Upper lobe of right lung (tissue), 1 donor: ENCODE results near the gene FUT3. TPM values are rescaled to one million over a fixed set of nuclear protein-coding genes. Genes with fewer than 3 reads are reported as not detected.

Experiments used
- ATAC-seq: fragments of 200-7000 bp; cut with Tn5 transposase; one replicate; pipeline ENCODE4 v1.9.1; 2020; ENCODE audit warnings: mild to moderate bottlenecking, moderate library complexity
- DNase-seq: peaks from one replicate; pipeline ENCODE4 v3.0.0-alpha.2; 2020
- H3K27ac ChIP-seq: fragments of 200-600 bp; one replicate; pipeline ENCODE4 v1.8.0; 2022
- H3K27me3 ChIP-seq: fragments of 200-600 bp; one replicate; pipeline ENCODE4 v1.8.0; 2022; ENCODE audit warnings: mild to moderate bottlenecking
- H3K36me3 ChIP-seq: fragments of 200-600 bp; one replicate; pipeline ENCODE4 v1.8.0; 2022
- H3K4me1 ChIP-seq: fragments of 200-600 bp; one replicate; pipeline ENCODE4 v1.8.0; 2022
- H3K4me3 ChIP-seq: fragments of 200-600 bp; one replicate; pipeline ENCODE4 v1.8.0; 2022; ENCODE audit warnings: mild to moderate bottlenecking
- H3K9me3 ChIP-seq: fragments of 200-600 bp; one replicate; pipeline ENCODE4 v1.8.0; 2022
- CTCF ChIP-seq: fragments of 200-600 bp; IDR thresholded peaks from one replicate; pipeline ENCODE4 v1.8.0; 2022; ENCODE audit warnings: antibody characterized with exemption
- intact Hi-C: fragments of 100-400 bp; cut with DNase I; formaldehyde crosslinking; loops from one replicate; pipeline ENCODE4 v1.11.0; 2022
- total RNA-seq: library from RNA; stranded (reverse); fragmentation: NEBNext Ultra II Directional; extraction: Animal tissue kit (Norgen Biotek cat#: 25700); gene quantifications from one replicate; pipeline ENCODE4 v1.2.1, GENCODE V29; 2021
- donor health status: DM: no; HTN: yes; CAD: no; lungs with severe emphysema.

FUT3 gene
- total RNA-seq, 1 donor from 2014 or later: 17.3 TPM

- H3K9me3 ChIP-seq: no peaks in the 10 kb centered on the region
- peaks cover 15% of the 10 kb centered on the region for H3K4me1 ChIP-seq
- no peak for TF ChIP-seq CTCF
- H3K4me3 ChIP-seq: no peak overlapping the region
- peaks cover 35% of the 10 kb centered on the region for H3K27me3 ChIP-seq
- no peak for ATAC-seq
- DNase-seq: no peak
- H3K36me3 ChIP-seq: no peaks in the 10 kb centered on the region
- no peak overlapping the region for H3K27ac ChIP-seq
- intact Hi-C loops: no loop called here
Observed at GRCh38 chr19:5800361-5801270, 50.6 kb downstream of the FUT3 start.

GRCh38 chr19:5799247-5800241 is 51.7 kb downstream of the FUT3 start:
- DNase-seq: no peak
- TF ChIP-seq CTCF: no peak
- Histone ChIP-seq H3K27me3 (peaks cover 35% of the 10 kb centered on the region), H3K9me3 (no peaks in the 10 kb centered on the region), H3K4me1 (peaks cover 10% of the 10 kb centered on the region), H3K36me3 (no peaks in the 10 kb centered on the region), H3K27ac (no peak overlapping the region), H3K4me3 (no peak overlapping the region)
- intact Hi-C loops: no loop called here
- no peak for ATAC-seq

GRCh38 chr19:5798244-5798643 is 53.0 kb downstream of the FUT3 start:
- H3K9me3 ChIP-seq: no peaks in the 10 kb centered on the region
- TF ChIP-seq CTCF: no peak
- H3K4me3 ChIP-seq: no peak overlapping the region
- H3K4me1 ChIP-seq: no peaks in the 10 kb centered on the region
- peaks cover 26% of the 10 kb centered on the region for H3K27me3 ChIP-seq
- H3K27ac ChIP-seq: no peak overlapping the region
- H3K36me3 ChIP-seq: no peaks in the 10 kb centered on the region
- DNase-seq (no peak), ATAC-seq (no peak)
- intact Hi-C loops: no loop called here

- Histone ChIP-seq H3K27ac (no peak overlapping the region), H3K9me3 (no peaks in the 10 kb centered on the region), H3K4me3 (no peak overlapping the region), H3K36me3 (no peaks in the 10 kb centered on the region), H3K27me3 (peaks cover 10% of the 10 kb centered on the region), H3K4me1 (no peaks in the 10 kb centered on the region)
- ATAC-seq (no peak), DNase-seq (no peak)
- TF ChIP-seq CTCF: no peak
- intact Hi-C loops: no loop called here
Observed at GRCh38 chr19:5795382-5795919, 55.8 kb downstream of the FUT3 start.

- Histone ChIP-seq H3K27me3 (no peaks in the 10 kb centered on the region), H3K4me3 (no peak overlapping the region), H3K27ac (no peak overlapping the region), H3K4me1 (peaks cover 6% of the 10 kb centered on the region), H3K9me3 (no peaks in the 10 kb centered on the region), H3K36me3 (peaks cover 19% of the 10 kb centered on the region)
- no peak for TF ChIP-seq CTCF
- ATAC-seq (no peak), DNase-seq (no peak)
- intact Hi-C loops: no loop called here
Observed at GRCh38 chr19:5793188-5793587, 58.1 kb downstream of the FUT3 start.

Other genes starting within 250 kb of the FUT3 start
- gene SAFB2, start 228.7 kb downstream of the FUT3 start, total RNA-seq: 74.2 TPM
- gene SAFB, start 228.4 kb downstream of the FUT3 start, total RNA-seq: 71.9 TPM
- gene MICOS13, start 170.9 kb downstream of the FUT3 start, total RNA-seq: 48.3 TPM
- gene HSD11B1L, start 170.4 kb downstream of the FUT3 start, total RNA-seq: 6.6 TPM
- gene RPL36, start 161.2 kb downstream of the FUT3 start, total RNA-seq: 564 TPM
- gene LONP1, start 131.3 kb downstream of the FUT3 start, total RNA-seq: 79.1 TPM
- not detected for gene CATSPERD, start 130.8 kb downstream of the FUT3 start, total RNA-seq
- gene PRR22, start 66.7 kb downstream of the FUT3 start, total RNA-seq: 2.0 TPM
- 26.8 TPM for gene DUS3L, start 60.3 kb downstream of the FUT3 start, total RNA-seq
- 2.1 TPM for gene NRTN, start 46.4 kb downstream of the FUT3 start, total RNA-seq
- 2.7 TPM for gene FUT6, start 11.7 kb downstream of the FUT3 start, total RNA-seq
- not detected for gene FUT5, start 19.1 kb upstream of the FUT3 start, total RNA-seq
- 134 TPM for gene NDUFA11, start 52.3 kb upstream of the FUT3 start, total RNA-seq
- gene VMAC, start 53.4 kb upstream of the FUT3 start, total RNA-seq: 6.8 TPM
- 12.5 TPM for gene CAPS, start 62.8 kb upstream of the FUT3 start, total RNA-seq
- gene RANBP3, start 126.7 kb upstream of the FUT3 start, total RNA-seq: 65.5 TPM